Activated gamma-delta T cell (primary cell): Measurements from ENCODE around the gene NAA15.
"Not testable (repeated sequence)": the region's sequence is repeated elsewhere in the genome, so short reads cannot be mapped to it uniquely, and the experiment has no call there.

Source experiments
- DNase-seq: peaks from one replicate; lab custom pipeline; 2025; lab: John Stamatoyannopoulos, UW

Gene NAA15

GRCh38 chr4:139361301-139361700, 60.0 kb downstream of the NAA15 start:
- no peak for DNase-seq

GRCh38 chr4:139367421-139368090, 66.3 kb downstream of the NAA15 start:
- no peak for DNase-seq

GRCh38 chr4:139368998-139369397, 67.7 kb downstream of the NAA15 start:
- no peak for DNase-seq

GRCh38 chr4:139374251-139374650, 72.9 kb downstream of the NAA15 start:
- DNase-seq = no peak

GRCh38 chr4:139386421-139386820, 85.1 kb downstream of the NAA15 start:
- DNase-seq = no peak

GRCh38 chr4:139389102-139389501, 87.8 kb downstream of the NAA15 start:
- DNase-seq = no peak

- no peak for DNase-seq
Observed at GRCh38 chr4:139389991-139390390, 88.7 kb downstream of the NAA15 start.

GRCh38 chr4:139391731-139392130, 90.4 kb downstream of the NAA15 start:
- no peak for DNase-seq

- DNase-seq = no peak
Observed at GRCh38 chr4:139392797-139393196, 91.5 kb downstream of the NAA15 start.

- no peak for DNase-seq
Observed at GRCh38 chr4:139401368-139401767, 100.1 kb downstream of the NAA15 start.

GRCh38 chr4:139402436-139402835, 101.1 kb downstream of the NAA15 start:
- no peak for DNase-seq

- no peak for DNase-seq
Observed at GRCh38 chr4:139403462-139403861, 102.2 kb downstream of the NAA15 start.

- DNase-seq = no peak
Observed at GRCh38 chr4:139410312-139410711, 109.0 kb downstream of the NAA15 start.

- not testable (repeated sequence) for DNase-seq
Observed at GRCh38 chr4:139414671-139415210, 113.4 kb downstream of the NAA15 start.

GRCh38 chr4:139416073-139416673, 114.9 kb downstream of the NAA15 start:
- DNase-seq = no peak

GRCh38 chr4:139419388-139419914, 118.1 kb downstream of the NAA15 start:
- DNase-seq = no peak

GRCh38 chr4:139420652-139421051, 119.3 kb downstream of the NAA15 start:
- DNase-seq = no peak

GRCh38 chr4:139436122-139436521, 134.8 kb downstream of the NAA15 start:
- no peak for DNase-seq

GRCh38 chr4:139438141-139438540, 136.8 kb downstream of the NAA15 start:
- DNase-seq = no peak

- DNase-seq = no peak
Observed at GRCh38 chr4:139441029-139441428, 139.7 kb downstream of the NAA15 start.

GRCh38 chr4:139443661-139444060, 142.4 kb downstream of the NAA15 start:
- DNase-seq = no peak

GRCh38 chr4:139444881-139445280, 143.6 kb downstream of the NAA15 start:
- DNase-seq = not testable (repeated sequence)

- DNase-seq = not testable (repeated sequence)
Observed at GRCh38 chr4:139447078-139447477, 145.8 kb downstream of the NAA15 start.
